Effector CD8-positive, alpha-beta T cell (primary cell): Measurements from ENCODE around the gene METAP2.
"Not testable (repeated sequence)": the region's sequence is repeated elsewhere in the genome, so short reads cannot be mapped to it uniquely, and the experiment has no call there.

Source experiments
- DNase-seq: peaks from one replicate; lab custom pipeline; 2025; lab: John Stamatoyannopoulos, UW
- total RNA-seq, 4 experiments: gene quantifications; one replicate each; lab custom pipeline; 2026; lab: John Stamatoyannopoulos, UW

METAP2 gene
- total RNA-seq: 68.7 to 105 (median 83.3) reads per million in 4 experiments

DNA sequence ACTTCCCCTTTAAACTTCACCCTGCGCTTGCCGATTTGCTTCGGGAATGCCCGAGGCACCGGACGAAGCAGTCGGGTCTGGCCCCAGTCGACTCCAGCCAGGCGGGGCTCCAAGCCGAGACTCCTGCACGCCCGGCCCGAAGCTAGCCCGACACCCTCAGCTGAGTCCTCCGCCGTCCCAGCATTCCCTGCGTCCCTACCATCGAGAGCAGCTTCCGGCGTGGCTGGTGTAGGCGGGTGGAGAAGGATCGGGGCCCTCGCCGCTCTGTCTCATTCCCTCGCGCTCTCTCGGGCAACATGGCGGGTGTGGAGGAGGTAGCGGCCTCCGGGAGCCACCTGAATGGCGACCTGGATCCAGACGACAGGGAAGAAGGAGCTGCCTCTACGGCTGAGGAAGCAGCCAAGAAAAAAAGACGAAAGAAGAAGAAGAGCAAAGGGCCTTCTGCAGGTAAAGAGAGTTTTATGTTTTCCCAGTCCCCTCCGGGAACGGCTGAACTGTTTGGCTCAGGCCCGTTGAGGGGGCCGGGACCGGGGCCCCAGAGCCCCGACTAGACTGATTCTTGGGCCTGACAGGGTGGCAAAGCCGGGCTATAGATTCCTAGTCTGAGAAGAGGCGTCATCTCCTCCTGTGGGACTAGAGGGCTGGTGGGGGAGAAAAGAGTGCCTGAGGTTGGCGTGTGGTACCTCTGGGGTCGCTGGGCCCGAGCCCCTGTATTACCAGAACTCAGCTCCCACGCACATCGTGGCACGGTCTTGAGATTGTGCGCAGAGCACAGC, at the start of gene METAP2:
METAP2 (plus strand) TSS at position 269 of the 776 bp plus-strand sequence; CDS start at position 297, 28 bp downstream.
- peak; percentile 78 for DNase-seq

DNA sequence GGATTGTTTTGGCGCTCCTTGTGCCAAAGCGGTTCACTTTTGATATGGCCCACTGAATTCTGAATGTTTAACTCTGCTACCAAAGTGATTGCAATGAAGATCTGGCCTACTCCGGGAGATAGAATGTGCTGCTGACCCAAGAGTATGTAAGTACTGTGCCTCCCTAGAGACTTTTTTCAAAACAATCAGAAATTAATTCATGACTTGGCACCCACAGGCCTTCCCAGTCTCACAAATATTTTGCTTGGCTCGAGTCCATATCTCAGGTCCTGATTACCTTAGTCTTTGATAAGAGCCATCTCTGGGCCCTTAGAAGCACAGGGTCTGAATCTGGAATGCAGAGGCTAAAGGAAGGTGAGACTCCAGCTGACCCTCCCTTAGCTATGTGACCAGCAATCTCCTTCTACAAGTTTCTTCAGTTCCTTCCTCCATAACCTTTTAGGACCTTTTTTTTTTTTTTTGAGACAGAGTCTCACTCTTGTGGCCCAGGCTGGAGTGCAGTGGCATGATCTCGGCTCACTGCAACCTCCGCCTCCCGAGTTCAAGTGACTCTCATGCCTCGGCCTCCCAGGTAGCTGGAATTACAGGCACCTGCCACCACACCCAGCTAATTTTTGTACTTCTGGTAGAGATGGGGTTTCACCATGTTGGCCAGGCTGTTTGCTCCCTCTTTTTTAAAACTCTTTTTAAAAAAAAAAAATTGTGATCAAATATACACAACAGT, 49.5 kb upstream of the METAP2 start:
- no peak for DNase-seq

DNA sequence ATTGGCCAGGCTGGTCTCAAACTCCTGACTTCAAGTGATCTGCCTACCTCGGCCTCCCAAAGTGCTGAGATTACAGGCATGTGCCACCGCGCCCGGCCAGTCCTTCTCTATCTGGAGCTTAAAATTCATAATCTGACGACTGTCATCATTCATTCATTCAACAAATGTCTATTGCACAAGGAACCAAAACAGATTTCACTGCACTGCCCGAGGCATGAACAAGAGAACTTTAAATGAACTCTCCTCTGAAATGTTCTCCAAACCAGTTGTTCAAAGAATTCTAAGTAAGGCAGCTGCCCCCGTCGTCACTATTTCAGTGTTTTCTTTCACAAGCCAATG, 44.8 kb upstream of the METAP2 start:
- no peak for DNase-seq

DNA sequence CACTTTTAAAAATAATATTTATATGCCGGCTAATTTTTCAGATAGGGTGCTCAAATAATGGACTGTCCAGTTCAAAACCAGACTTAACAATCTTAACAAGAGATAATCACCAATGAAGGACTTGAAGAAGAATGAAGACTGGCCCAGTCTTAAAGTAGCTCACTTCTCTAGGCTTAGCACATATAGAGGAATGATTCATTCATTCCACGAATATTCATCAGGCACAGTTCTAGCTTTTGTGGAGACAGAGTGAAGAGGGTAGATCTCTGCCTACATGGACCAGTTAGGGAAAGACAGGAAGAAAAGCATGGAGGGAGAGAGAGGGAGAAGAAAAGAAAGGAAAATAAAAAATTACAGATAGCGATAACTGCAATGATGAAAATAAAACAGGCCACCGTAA, 42.8 kb upstream of the METAP2 start:
- no peak for DNase-seq

- DNase-seq: no peak
Measured at GRCh38 chr12:95435355-95435754, 38.6 kb upstream of the METAP2 start.

DNA sequence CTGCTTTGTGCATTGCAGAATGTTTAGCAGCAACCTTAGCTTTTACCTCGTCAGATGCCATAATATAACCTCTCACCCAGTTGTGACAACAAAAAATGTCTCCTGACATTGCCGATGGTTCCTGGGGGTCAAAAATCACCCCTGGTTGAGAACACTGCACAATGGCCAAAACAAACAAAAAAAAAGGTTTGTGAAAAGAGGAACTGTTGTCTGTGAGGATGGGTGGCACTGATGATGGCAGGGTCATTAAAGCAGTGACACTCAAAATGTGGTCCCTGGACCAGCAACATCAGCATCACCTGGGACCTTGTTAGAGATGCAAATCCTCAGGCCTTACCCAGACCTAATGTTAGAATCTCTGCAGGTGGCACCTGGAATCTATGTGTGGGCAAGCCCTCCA, 36.4 kb upstream of the METAP2 start:
- no peak for DNase-seq

DNA sequence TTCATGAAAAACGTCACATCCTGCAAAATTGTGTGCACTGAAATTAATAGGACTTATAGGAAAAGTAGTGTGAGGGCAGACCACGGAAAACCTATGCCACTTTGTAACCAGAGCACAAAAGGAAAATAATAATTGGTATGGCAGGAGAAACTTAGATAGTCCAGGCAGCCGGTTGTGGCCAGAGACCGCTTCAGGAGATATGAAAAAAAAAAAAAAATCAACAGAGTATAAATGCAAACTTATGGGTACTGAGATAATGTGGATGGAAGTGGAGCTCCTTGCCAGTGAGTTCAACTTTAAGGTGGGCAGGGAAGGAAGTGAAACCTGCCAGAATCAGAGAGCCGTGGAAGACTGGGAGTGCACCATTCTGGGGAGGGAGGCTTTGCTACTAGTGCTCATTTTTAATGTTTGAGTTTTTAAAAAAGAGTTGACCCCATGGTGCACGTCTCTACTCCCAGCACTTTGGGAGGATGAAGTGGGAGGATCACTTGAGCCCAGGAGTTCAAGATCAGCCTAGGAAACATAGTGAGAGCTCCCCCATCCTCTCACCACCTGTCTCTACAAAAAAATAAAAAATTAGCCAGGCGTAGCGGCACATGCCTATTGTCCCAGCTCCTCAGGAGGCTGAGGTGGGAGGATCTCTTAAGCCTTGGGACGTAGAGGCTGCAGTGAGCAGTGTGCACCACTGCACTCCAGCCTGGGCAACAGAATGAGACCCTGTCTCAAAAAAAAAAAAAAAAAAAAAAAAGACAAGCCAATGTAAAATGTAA, 34.3 kb upstream of the METAP2 start:
- no peak for DNase-seq

DNA sequence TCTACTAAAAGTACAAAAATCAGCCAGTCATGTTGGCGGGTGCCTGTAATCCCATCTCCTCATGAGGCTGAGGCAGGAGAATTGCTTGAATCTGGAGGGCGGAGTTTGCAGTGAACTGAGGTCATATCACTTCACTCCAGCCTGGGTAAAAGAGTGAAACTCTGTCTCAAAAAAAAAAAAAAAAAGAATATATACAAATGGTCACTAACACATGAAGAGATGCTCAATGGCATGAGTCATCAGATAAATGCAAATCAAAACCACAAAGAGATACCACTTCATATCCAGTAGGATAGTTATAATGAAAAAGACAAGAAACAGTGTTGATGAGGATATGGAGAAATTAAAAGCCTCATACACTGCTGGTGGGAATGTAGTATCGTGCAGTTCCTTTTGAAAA, 33.6 kb upstream of the METAP2 start:
- no peak for DNase-seq

DNA sequence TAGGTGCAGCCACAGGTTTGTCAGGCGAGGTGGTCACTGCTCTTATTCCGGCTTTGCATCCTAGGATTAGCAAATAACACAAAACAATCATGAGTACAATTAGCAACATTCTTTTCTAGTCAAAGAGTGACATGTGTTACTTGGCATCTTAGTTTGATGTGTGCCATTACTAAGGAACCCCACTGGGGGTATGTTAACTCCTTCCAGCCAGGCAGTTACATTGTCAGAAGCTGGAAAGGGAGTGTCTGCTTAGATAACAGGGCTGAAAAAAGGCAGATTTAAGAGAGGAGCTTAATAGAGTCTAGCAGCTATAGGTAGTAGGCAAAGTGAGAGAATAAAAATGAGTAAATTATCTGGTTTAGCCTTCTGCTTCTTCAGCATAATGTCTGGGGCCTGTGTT, 30.5 kb upstream of the METAP2 start:
- DNase-seq: no peak

DNA sequence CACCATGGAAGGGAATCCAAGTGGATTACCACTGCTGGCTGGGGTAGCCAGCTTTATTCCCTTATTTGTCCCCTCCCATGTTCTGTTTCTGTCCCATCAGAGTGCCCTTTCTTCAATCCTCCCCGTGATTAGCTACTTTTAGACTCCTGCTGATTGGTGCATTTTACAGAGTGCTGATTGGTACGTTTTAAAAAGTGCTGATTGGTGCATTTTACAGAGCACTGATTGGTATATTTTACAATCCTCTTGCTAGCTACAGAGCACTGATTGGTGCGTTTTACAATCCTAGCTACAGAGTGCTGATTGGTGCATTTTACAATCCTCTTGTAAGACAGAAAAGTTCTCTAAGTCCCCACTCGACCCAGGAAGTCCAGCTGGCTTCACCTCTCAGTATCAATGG, 28.9 kb upstream of the METAP2 start:
- not testable (repeated sequence) for DNase-seq

DNA sequence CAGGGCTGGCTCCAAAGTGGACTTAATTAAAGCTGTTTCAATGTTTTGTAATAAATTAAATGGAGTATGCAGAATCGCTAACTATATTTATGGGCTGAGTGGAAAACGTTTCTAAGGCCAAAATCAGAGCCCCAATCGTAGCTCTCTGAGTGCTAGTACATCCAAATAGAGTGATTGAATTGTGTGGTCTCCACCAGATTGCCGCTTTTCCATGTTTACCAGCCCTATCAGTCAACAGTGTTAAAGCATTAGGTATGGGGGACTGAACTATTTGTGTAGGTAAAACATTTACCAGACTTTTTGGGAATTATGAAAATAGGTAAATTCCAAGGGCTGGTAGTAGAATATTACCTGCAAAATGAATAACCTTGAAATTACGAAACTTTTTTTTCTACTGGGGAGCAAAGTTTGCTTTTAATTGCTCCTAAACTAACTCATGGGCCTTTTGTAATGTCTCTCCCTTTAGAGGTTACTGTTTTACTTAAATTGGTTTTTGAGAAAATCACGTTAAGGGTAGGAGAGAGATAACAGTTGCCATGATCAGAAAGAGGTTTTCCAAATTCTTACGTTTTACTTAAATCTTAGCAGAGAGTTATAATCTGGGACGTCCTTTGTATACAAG, 28.0 kb upstream of the METAP2 start:
- DNase-seq: no peak

- DNase-seq: no peak
Measured at GRCh38 chr12:95446506-95446900, 27.4 kb upstream of the METAP2 start.

DNA sequence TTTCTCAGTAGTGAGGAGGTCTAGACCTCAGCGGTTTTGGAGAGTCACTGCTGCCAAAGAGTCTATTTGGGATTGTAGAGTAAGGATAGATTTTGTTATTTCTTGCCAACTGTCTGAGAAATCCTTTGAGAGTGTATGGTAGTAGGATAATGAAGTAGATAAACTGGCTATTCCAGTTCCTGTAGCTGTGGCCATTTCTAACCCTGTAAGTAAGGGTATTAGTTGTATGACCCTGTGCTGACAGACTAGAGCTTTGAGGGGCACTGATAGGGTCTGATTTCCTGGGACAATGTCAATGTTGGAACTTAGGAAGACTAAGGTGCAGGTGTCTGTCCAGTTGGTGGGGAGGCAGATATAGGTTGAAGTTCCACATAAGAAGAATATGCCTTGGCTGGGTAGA, 24.3 kb upstream of the METAP2 start:
- not testable (repeated sequence) for DNase-seq

DNA sequence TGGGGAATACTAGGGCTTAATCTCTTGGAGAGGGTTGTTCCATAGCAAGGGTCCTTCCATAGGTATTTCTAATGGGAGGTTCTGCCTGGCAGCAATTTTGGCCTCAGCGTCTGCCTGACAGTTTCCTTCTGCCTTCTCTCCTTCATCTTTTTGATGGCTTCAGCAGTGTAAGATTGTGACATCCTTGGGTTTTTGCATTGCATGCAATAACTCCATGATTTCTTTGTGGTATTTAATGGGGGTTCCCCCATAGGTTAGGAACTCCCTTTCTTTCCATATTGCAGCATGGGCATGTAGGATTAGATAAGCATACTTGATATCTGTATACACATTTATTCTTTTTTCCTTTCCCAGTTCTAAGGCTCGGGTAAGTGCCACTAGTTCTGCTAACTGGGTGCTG, 21.5 kb upstream of the METAP2 start:
- not testable (repeated sequence) for DNase-seq

- DNase-seq: not testable (repeated sequence)
Measured at GRCh38 chr12:95453881-95454280, 20.1 kb upstream of the METAP2 start.

GRCh38 chr12:95454780-95455215, 19.2 kb upstream of the METAP2 start:
- DNase-seq: not testable (repeated sequence)

DNA sequence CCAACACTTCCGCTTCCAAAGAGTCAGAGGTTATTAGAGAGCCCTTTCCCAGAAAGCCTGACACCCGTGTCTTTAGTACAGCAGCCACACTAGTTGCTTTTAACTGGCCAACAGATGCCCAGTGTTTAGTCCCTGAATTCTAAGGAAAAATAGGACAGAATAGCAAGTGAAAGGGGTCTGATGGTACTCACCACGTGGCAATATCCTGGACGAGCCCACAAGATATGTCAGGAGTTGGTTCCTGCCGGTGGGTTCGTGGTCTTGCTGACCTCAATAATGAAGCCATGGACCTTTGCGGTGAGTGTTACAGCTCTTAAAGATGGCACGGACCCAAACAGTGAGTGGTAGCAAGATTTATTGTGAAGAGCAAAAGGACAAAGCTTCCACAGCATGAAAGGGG, 16.3 kb upstream of the METAP2 start:
- not testable (repeated sequence) for DNase-seq

DNA sequence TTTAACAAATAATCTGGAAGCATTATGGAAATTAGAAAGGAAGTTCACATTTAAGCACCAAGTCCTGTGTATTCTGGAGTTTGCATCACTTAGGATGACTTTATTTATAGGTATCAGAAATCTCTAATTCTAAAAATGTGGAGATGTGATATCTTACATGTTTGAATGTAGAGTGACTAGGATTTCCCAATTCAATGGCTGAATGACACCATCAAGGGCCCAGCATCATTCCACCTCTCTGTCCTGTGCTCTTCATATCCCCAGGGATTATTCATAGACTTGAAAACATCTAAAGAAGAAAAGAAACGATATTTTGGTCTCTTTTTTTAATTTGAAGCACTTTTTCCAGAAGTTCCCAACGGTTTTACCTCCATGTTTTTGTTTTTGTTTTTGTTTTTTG, 15.2 kb upstream of the METAP2 start:
- no peak for DNase-seq

- no peak for DNase-seq
Measured at GRCh38 chr12:95459310-95459709, 14.6 kb upstream of the METAP2 start.

- DNase-seq: no peak
Measured at GRCh38 chr12:95460105-95460504, 13.8 kb upstream of the METAP2 start.

DNA sequence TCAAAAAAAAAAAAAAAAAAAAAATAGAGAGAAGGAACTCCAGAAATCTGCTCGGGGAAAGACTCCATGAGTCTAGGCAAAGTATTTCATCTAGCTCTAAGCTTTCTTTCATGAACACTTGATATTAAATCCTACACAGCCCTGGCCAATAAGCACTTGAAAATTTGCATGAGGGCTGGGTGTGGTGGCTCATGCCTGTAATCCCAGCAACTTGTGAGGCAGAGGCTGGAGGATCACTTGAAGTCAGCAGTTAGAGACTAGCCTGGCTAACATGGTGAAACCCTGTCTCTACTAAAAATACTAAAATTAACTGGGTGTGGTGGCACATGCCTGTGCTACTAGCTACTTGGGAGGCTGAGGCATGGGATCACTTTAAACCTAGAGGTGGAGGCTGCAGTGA, 13.1 kb upstream of the METAP2 start:
- DNase-seq: no peak

- no peak for DNase-seq
Measured at GRCh38 chr12:95462081-95462480, 11.9 kb upstream of the METAP2 start.
